Astrocyte (in vitro differentiated cells and primary cell): ENCODE measurements around the gene PGA3. TPM values are rescaled to one million over a fixed set of nuclear protein-coding genes. Genes with fewer than 3 reads are reported as not detected.

Experiments used
- DNase-seq: peaks from one replicate; pipeline ENCODE4 v3.0.0-alpha.2; 2010; ENCODE audit warnings: low read depth
- FAIRE-seq: peaks from 2 replicates; lab custom pipeline; 2011; peaks lifted over from hg19 to GRCh38; lab: Jason Lieb, UNC
- H2AFZ ChIP-seq: 2 replicates; pipeline ENCODE4 v1.6.0; 2012; ENCODE audit warnings: low read depth, low read length, inconsistent platforms
- H3K27ac ChIP-seq: 2 replicates; pipeline ENCODE4 v1.5.1; 2011; ENCODE audit warnings: low read depth, low read length, inconsistent platforms
- H3K27me3 ChIP-seq: 2 replicates; pipeline ENCODE4 v1.6.0; 2011; ENCODE audit warnings: low read length, inconsistent platforms; ENCODE audit not compliant: insufficient read depth
- H3K36me3 ChIP-seq: 2 replicates; pipeline ENCODE4 v1.5.1; 2011; ENCODE audit warnings: low read length, inconsistent platforms; ENCODE audit not compliant: insufficient read depth
- H3K4me1 ChIP-seq: 2 replicates; pipeline ENCODE4 v1.5.1; 2011; ENCODE audit warnings: low read length, inconsistent platforms; ENCODE audit not compliant: insufficient read depth
- H3K4me2 ChIP-seq: 2 replicates; pipeline ENCODE4 v1.6.0; 2012; ENCODE audit warnings: low read length, inconsistent platforms
- H3K4me3 ChIP-seq: 2 replicates; pipeline ENCODE4 v1.5.1; 2011; ENCODE audit warnings: low read depth, mild to moderate bottlenecking, low read length, inconsistent platforms; ENCODE audit not compliant: insufficient read depth
- H3K79me2 ChIP-seq: 2 replicates; pipeline ENCODE4 v1.6.0; 2012; ENCODE audit warnings: mild to moderate bottlenecking, low read length, inconsistent platforms; ENCODE audit not compliant: insufficient read depth
- H3K9ac ChIP-seq: 2 replicates; pipeline ENCODE4 v1.6.0; 2012; ENCODE audit warnings: mild to moderate bottlenecking, low read length, inconsistent platforms
- H3K9me3 ChIP-seq: 2 replicates; pipeline ENCODE4 v1.5.1; 2012; ENCODE audit warnings: low read depth, mild to moderate bottlenecking, low read length, inconsistent platforms; ENCODE audit not compliant: insufficient read depth
- H4K20me1 ChIP-seq: 2 replicates; pipeline ENCODE4 v1.6.0; 2012; ENCODE audit warnings: low read length, inconsistent platforms; ENCODE audit not compliant: insufficient read depth
- H3K27ac Mint-ChIP-seq: one replicate; pipeline ENCODE4 v1.8.0; 2021; ENCODE audit warnings: mild to moderate bottlenecking, mixed read lengths; ENCODE audit not compliant: unreplicated experiment
- H3K27me3 Mint-ChIP-seq: one replicate; pipeline ENCODE4 v1.8.0; 2021; ENCODE audit warnings: low read depth, mixed read lengths; ENCODE audit not compliant: unreplicated experiment
- H3K36me3 Mint-ChIP-seq: one replicate; pipeline ENCODE4 v1.8.0; 2021; ENCODE audit warnings: low read depth, mixed read lengths; ENCODE audit not compliant: unreplicated experiment
- H3K4me1 Mint-ChIP-seq: one replicate; pipeline ENCODE4 v1.8.0; 2021; ENCODE audit warnings: low read depth, mixed read lengths; ENCODE audit not compliant: unreplicated experiment
- H3K4me3 Mint-ChIP-seq: one replicate; pipeline ENCODE4 v1.8.0; 2021; ENCODE audit warnings: mild to moderate bottlenecking, moderate library complexity, mixed read lengths; ENCODE audit not compliant: unreplicated experiment
- H3K9me3 Mint-ChIP-seq: one replicate; pipeline ENCODE4 v1.8.0; 2021; ENCODE audit warnings: mild to moderate bottlenecking, mixed read lengths; ENCODE audit not compliant: unreplicated experiment
- CTCF ChIP-seq: IDR thresholded peaks from 2 replicates; pipeline ENCODE4 v1.5.1; 2011; ENCODE audit warnings: low read depth, mild to moderate bottlenecking, inconsistent platforms, low read length, moderate library complexity; ENCODE audit not compliant: insufficient read depth
- EZH2 ChIP-seq: IDR thresholded peaks from 2 replicates; pipeline ENCODE4 v1.6.1; 2012; ENCODE audit warnings: mild to moderate bottlenecking, low read length, inconsistent platforms; ENCODE audit not compliant: insufficient read depth
- total RNA-seq: library from RNA; stranded (reverse); gene quantifications from 2 replicates; pipeline ENCODE4 v1.2.1, GENCODE V29; 2021

The PGA3 gene
- total RNA-seq, 1 donor from 2014 or later = 0.43 TPM

GRCh38 chr11:61155312-61155711 is 48.0 kb upstream of the PGA3 start:
- no peak overlapping the region for H3K27ac ChIP-seq
- DNase-seq (no peak), FAIRE-seq (no peak)
- H3K79me2 ChIP-seq = peaks cover 75% of the 10 kb centered on the region
- H2AFZ ChIP-seq = no peak overlapping the region
- H3K36me3 ChIP-seq = no peaks in the 10 kb centered on the region
- peaks cover 50% of the 10 kb centered on the region for H3K4me1 Mint-ChIP-seq
- no peaks in the 10 kb centered on the region for H3K27me3 Mint-ChIP-seq
- H3K4me3 Mint-ChIP-seq = no peak overlapping the region
- H3K4me1 ChIP-seq = peaks cover 31% of the 10 kb centered on the region
- peaks cover 4% of the 10 kb centered on the region for H3K36me3 Mint-ChIP-seq
- H3K9me3 ChIP-seq = no peaks in the 10 kb centered on the region
- no peak overlapping the region for H3K4me2 ChIP-seq
- peaks cover 33% of the 10 kb centered on the region for H4K20me1 ChIP-seq
- no peak overlapping the region for H3K9ac ChIP-seq
- H3K9me3 Mint-ChIP-seq = peaks cover 4% of the 10 kb centered on the region
- TF ChIP-seq EZH2 (no peak), CTCF (no peak)
- H3K4me3 ChIP-seq = no peak overlapping the region
- no peak overlapping the region for H3K27ac Mint-ChIP-seq
- H3K27me3 ChIP-seq = no peaks in the 10 kb centered on the region

GRCh38 chr11:61155741-61156140 is 47.6 kb upstream of the PGA3 start:
- Histone ChIP-seq H3K27me3 (no peaks in the 10 kb centered on the region), H3K4me3 (no peak overlapping the region), H3K27ac (no peak overlapping the region), H3K4me1 (peaks cover 36% of the 10 kb centered on the region), H3K9me3 (no peaks in the 10 kb centered on the region), H4K20me1 (peaks cover 29% of the 10 kb centered on the region), H3K4me2 (no peak overlapping the region), H2AFZ (no peak overlapping the region), H3K79me2 (peaks cover 74% of the 10 kb centered on the region), H3K36me3 (no peaks in the 10 kb centered on the region), H3K9ac (no peak overlapping the region)
- DNase-seq (no peak), FAIRE-seq (no peak)
- H3K9me3 Mint-ChIP-seq = peaks cover 4% of the 10 kb centered on the region
- no peak overlapping the region for H3K4me3 Mint-ChIP-seq
- TF ChIP-seq CTCF = no peak
- no peak for TF ChIP-seq EZH2
- H3K36me3 Mint-ChIP-seq = peaks cover 4% of the 10 kb centered on the region
- no peaks in the 10 kb centered on the region for H3K27me3 Mint-ChIP-seq
- H3K27ac Mint-ChIP-seq = no peak overlapping the region
- H3K4me1 Mint-ChIP-seq = peaks cover 50% of the 10 kb centered on the region

- no peak overlapping the region for H2AFZ ChIP-seq
- no peak for TF ChIP-seq EZH2
- no peak for TF ChIP-seq CTCF
Measured at GRCh38 chr11:61157743-61158142, 45.6 kb upstream of the PGA3 start.

More at GRCh38 chr11:61157743-61158142, 45.6 kb upstream of the PGA3 start:
- H3K27ac Mint-ChIP-seq = no peak overlapping the region
- peaks cover 4% of the 10 kb centered on the region for H3K9me3 Mint-ChIP-seq
- peaks cover 2% of the 10 kb centered on the region for H3K36me3 Mint-ChIP-seq
- Histone ChIP-seq H3K79me2 (peaks cover 57% of the 10 kb centered on the region), H3K4me1 (peaks cover 42% of the 10 kb centered on the region), H4K20me1 (peaks cover 9% of the 10 kb centered on the region), H3K9ac (no peak overlapping the region), H3K27me3 (no peaks in the 10 kb centered on the region), H3K27ac (no peak overlapping the region), H3K9me3 (no peaks in the 10 kb centered on the region), H3K4me3 (no peak overlapping the region), H3K4me2 (no peak overlapping the region), H3K36me3 (no peaks in the 10 kb centered on the region)
- DNase-seq (no peak), FAIRE-seq (no peak)
- peaks cover 33% of the 10 kb centered on the region for H3K4me1 Mint-ChIP-seq
- no peaks in the 10 kb centered on the region for H3K27me3 Mint-ChIP-seq
- no peak overlapping the region for H3K4me3 Mint-ChIP-seq
